ENCODE data around the gene CARS1.

CARS1 gene

DNA sequence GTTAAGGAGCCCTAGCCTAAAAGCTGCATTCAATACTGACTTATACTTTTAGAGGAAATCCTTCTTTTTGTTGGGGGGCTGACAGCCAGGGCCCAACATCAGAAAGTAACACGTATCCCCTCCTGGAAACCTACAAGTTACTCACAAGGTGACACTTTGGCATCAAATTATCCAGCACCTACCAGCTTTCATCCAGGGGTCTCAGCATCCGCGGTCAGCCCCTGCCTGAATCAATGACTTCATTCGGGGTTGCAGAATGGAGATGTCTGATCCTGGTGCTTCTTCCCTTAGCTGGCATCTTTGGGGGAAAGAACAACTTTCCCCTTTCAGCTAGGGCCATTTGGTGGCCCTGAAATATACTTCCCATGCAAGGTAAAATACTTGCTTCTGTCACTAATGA, 59.8 kb downstream of the CARS1 start:
- H3K27me3 ChIP-seq: no peaks in the 10 kb centered on the region
- no peak for DNase-seq
- peaks cover 9% of the 10 kb centered on the region for H3K4me1 ChIP-seq
- H3K9me3 ChIP-seq: no peaks in the 10 kb centered on the region
- no peak overlapping the region for H3K4me3 ChIP-seq (ENCODE audit: low read depth, low read length)
- TF ChIP-seq, protein P1, sequence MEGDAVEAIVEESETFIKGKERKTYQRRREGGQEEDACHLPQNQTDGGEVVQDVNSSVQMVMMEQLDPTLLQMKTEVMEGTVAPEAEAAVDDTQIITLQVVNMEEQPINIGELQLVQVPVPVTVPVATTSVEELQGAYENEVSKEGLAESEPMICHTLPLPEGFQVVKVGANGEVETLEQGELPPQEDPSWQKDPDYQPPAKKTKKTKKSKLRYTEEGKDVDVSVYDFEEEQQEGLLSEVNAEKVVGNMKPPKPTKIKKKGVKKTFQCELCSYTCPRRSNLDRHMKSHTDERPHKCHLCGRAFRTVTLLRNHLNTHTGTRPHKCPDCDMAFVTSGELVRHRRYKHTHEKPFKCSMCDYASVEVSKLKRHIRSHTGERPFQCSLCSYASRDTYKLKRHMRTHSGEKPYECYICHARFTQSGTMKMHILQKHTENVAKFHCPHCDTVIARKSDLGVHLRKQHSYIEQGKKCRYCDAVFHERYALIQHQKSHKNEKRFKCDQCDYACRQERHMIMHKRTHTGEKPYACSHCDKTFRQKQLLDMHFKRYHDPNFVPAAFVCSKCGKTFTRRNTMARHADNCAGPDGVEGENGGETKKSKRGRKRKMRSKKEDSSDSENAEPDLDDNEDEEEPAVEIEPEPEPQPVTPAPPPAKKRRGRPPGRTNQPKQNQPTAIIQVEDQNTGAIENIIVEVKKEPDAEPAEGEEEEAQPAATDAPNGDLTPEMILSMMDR (IDR thresholded peaks at IDR 0.05; ENCODE audit: low read depth, low read length): no peak
- peaks cover 7% of the 10 kb centered on the region for H3K36me3 ChIP-seq

DNA sequence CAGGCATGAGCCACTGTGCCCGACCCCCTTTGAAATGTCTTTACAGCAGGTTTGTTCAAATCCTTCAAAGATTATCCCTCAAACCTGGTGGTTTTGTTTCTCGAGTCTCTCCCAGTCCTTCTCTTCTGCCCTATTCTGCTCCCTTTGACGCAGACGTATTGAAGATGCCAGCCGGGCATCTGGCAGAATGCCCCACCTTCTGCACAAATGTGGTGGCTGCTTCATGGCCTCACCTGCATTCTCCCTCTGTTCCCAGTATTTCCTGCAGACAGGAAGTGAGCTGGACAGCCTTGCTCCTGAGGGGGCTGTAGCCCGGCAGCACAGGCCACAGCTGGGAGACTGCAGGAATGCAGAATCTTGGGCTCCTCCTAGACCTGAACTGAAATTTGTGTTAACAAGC, 60.2 kb downstream of the CARS1 start:
- TF ChIP-seq, protein P1 (IDR thresholded peaks at IDR 0.05; ENCODE audit: low read depth, low read length): no peak
- H3K4me1 ChIP-seq: peaks cover 9% of the 10 kb centered on the region
- H3K27me3 ChIP-seq: no peaks in the 10 kb centered on the region
- no peaks in the 10 kb centered on the region for H3K9me3 ChIP-seq
- DNase-seq: no peak
- no peak overlapping the region for H3K4me3 ChIP-seq (ENCODE audit: low read depth, low read length)
- H3K36me3 ChIP-seq: peaks cover 5% of the 10 kb centered on the region

DNA sequence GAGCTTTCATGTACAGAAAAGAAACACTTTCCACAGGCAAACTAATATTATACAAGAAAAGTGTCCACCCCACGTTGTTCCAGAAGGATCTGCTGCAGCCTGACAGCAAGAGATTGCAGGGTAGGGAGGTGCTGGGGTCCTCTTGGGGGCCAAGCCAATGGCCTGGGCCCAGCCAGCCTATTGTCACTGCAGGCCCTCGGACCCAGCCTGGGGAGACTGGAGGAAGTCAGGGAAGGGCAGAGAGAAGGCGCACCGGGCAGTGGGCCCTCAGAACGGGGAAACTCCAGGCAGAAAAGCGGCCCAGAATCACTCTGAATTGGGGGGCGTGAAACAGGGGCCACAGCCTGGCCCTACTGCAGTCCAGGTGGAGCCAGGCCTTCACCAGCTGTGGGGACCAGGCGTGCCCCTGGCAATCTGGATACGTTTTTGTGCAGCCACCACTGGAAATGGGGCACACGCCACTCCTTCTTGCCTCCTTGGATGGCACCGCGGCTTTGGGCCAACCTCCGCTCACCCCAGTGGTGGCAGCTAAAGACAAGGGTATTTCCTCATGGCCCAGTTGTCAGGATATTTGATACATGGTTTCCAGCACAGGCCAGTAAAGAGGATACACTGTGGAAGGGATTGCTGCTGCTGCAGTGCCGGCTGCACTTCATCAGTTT, 61.2 kb downstream of the CARS1 start:
- Histone ChIP-seq H3K4me3 (ENCODE audit: low read depth, low read length) (no peak overlapping the region), H3K27me3 (no peaks in the 10 kb centered on the region), H3K4me1 (peaks cover 9% of the 10 kb centered on the region), H3K36me3 (peaks cover 2% of the 10 kb centered on the region; the same call in 1 of the 2 replicates), H3K9me3 (no peaks in the 10 kb centered on the region)
- DNase-seq: no peak
- TF ChIP-seq, protein P1 (IDR thresholded peaks at IDR 0.05; ENCODE audit: low read depth, low read length): no peak

DNA sequence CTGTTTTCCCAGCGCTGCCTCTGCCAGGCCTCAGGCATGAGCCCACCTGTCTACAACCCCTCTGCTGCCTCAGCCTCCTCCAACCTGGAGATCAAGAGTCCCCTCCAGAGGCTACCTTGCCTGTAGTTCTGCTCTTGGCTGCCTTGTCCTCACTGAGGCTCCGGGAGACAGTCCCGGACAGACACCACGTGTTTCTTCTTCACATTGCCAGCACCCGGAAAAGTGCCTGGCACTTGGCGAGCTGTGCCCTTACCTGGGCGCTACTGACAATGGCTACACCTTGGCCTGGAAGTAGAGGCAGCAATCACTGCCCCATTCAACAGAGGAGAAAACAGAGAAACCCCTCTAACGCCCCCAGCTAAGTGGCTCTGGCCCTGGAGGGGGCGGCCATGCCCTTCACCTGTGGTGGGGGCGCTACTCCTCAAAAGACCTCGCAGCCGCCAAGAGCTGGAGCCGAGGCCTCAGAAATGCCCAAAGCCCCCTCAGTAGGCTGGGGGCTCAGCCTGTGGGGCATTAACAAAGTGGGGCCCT, 62.1 kb downstream of the CARS1 start:
- H3K27me3 ChIP-seq: no peaks in the 10 kb centered on the region
- DNase-seq: no peak
- no peak overlapping the region for H3K4me3 ChIP-seq (ENCODE audit: low read depth, low read length)
- H3K36me3 ChIP-seq: no peaks in the 10 kb centered on the region; the same call in 1 of the 2 replicates
- H3K9me3 ChIP-seq: no peaks in the 10 kb centered on the region
- H3K4me1 ChIP-seq: peaks cover 2% of the 10 kb centered on the region
- TF ChIP-seq, protein P1 (IDR thresholded peaks at IDR 0.05; ENCODE audit: low read depth, low read length): no peak

DNA sequence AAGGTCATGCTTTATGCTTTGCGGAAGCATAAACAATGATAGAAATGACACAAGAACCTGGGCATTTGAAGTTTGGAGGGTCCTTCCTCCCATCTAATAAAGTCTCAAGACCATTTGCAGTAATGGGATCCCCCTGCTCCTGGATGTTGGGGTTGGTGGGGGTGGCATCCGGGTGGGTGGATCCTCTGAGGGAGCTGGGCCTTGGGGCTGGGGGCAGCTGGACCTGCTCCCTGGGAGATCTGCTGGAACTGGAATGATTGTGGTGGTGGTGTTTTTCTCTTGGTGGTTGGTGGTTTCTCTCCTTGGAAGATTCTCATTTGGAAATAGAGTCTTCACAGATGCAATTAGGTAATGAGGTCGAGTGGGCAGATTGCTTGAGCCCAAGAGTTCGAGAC, 62.9 kb downstream of the CARS1 start:
- Histone ChIP-seq H3K27me3 (no peaks in the 10 kb centered on the region), H3K9me3 (no peaks in the 10 kb centered on the region), H3K4me3 (ENCODE audit: low read depth, low read length) (no peak overlapping the region), H3K36me3 (no peaks in the 10 kb centered on the region), H3K4me1 (no peaks in the 10 kb centered on the region)
- DNase-seq: no peak
- TF ChIP-seq, protein P1 (IDR thresholded peaks at IDR 0.05; ENCODE audit: low read depth, low read length): no peak

DNA sequence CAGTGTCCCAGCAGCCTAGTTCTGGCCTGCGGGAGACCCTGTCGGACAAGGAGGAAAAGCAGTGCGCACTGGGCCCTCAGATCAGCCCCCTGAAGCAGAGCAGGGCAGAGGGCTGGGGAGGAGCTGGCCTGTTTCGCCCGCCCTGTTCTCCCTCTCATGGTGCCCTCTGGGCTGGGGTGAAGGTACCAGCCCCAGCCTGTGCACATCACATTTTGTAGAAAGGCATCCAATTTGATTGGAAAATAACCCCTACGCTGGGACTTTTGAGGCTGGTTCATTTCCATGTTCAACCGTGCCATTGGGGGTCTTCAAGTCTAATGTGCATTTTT, 64.3 kb downstream of the CARS1 start:
- TF ChIP-seq, protein P1 (IDR thresholded peaks at IDR 0.05; ENCODE audit: low read depth, low read length): no peak
- H3K4me1 ChIP-seq: no peaks in the 10 kb centered on the region
- H3K9me3 ChIP-seq: no peaks in the 10 kb centered on the region
- DNase-seq: no peak
- no peaks in the 10 kb centered on the region for H3K36me3 ChIP-seq
- H3K4me3 ChIP-seq (ENCODE audit: low read depth, low read length): peak overlapping the region; percentile 67
- no peaks in the 10 kb centered on the region for H3K27me3 ChIP-seq

Data from BE2C (cell line).